ENCODE data around the gene ARL15. TPM values are rescaled to one million over a fixed set of nuclear protein-coding genes. Genes with fewer than 3 reads are reported as not detected.

The ARL15 gene
- total and polyA plus RNA-seq, 2 donors (not counting 3 experiments of a cell fraction or from before 2014, with no cell fraction given), result 11.9 to 24.4 TPM

DNA sequence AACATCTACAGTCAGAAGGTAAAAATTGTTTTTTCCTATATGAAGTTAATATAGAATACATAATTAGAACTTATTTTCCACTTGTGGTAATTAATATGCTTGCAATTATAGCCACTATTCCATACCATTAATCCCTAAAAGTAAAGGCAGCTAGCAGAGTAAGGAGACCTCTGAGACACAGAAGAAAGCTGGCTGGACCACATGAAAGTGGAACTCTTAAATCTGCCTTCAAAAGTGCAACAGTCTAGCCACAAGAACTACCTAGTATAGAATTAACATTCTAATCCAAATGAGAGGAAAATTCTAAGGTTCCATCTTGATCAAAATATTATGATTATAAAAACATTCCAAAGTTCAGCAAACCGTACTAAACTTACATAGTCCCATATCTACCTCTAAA, 37.6 kb downstream of the ARL15 start:
- Histone ChIP-seq H3K9ac (replicated peaks; ENCODE audit: extremely low read depth, insufficient read depth, low read length) (no peak overlapping the region), H3K9me3 (replicated peaks; ENCODE audit: control insufficient read depth, insufficient read depth, low read length) (no peaks in the 10 kb centered on the region), H3K4me2 (ENCODE audit: insufficient read depth, low read length) (no peak overlapping the region), H3K9me1 (replicated peaks; ENCODE audit: control insufficient read depth, extremely low read depth, insufficient read depth, low read length) (peaks cover 2% of the 10 kb centered on the region), H3K27me3 (ENCODE audit: control insufficient read depth in 2 of 2, insufficient read depth in 2 of 2, low read length in 2 of 2) (no peaks in the 10 kb centered on the region), H2AFZ (ENCODE audit: low read depth, low read length) (no peak overlapping the region), H3K79me2 (ENCODE audit: control insufficient read depth, insufficient read depth, low read length) (no peaks in the 10 kb centered on the region), H4K20me1 (replicated peaks; ENCODE audit: control insufficient read depth, extremely low read depth, insufficient read depth, low read length) (no peaks in the 10 kb centered on the region), H3K36me3 (ENCODE audit: control insufficient read depth in 2 of 2, extremely low read depth in 1 of 2, insufficient read depth in 2 of 2, low read length in 2 of 2) (no peaks in the 10 kb centered on the region), H3K4me1 (ENCODE audit: control insufficient read depth, extremely low read depth, insufficient read depth, low read length) (no peaks in the 10 kb centered on the region), H3K27ac (ENCODE audit: insufficient read depth, low read depth, low read length) (no peak overlapping the region), H3K4me3 (replicated peaks in 1 of 3; ENCODE audit: insufficient read depth in 1 of 3, low read depth in 1 of 3, low read length in 3 of 3) (no peak overlapping the region)
- intact Hi-C loops (cut with micrococcal nuclease), result no loop called here
- no peak for DNase-seq (ENCODE audit: low read depth, low spot score)
- no TSS peak for BruUV-seq (replicated peaks)
- ChIA-PET CTCF (no interaction called here), POLR2A (no interaction called here)
- TF ChIP-seq MYC (IDR thresholded peaks at IDR 0.05; ENCODE audit: low read depth, low read length), result no peak
- TF ChIP-seq EZH2 (IDR thresholded peaks at IDR 0.05; ENCODE audit: borderline replicate concordance, low read depth, low read length, severe bottlenecking), result no peak
- no peak for TF ChIP-seq GATA2 (IDR thresholded peaks at IDR 0.05; ENCODE audit: insufficient read depth, insufficient read length, low read depth, low read length)
- no peak for TF ChIP-seq FOS (IDR thresholded peaks at IDR 0.05; ENCODE audit: borderline replicate concordance, insufficient read depth, low read length)
- TF ChIP-seq JUN (IDR thresholded peaks at IDR 0.05; ENCODE audit: borderline replicate concordance, insufficient read depth, insufficient read length, low read depth), result no peak
- TF ChIP-seq, protein P1, sequence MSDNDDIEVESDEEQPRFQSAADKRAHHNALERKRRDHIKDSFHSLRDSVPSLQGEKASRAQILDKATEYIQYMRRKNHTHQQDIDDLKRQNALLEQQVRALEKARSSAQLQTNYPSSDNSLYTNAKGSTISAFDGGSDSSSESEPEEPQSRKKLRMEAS (IDR thresholded peaks at IDR 0.05; ENCODE audit: insufficient read depth, insufficient read length), result no peak
- no peak for TF ChIP-seq POLR2A (IDR thresholded peaks at IDR 0.05; ENCODE audit: low read depth, low read length)
- no peak for FAIRE-seq
- dilution Hi-C loops (cut with MboI; ENCODE audit: extremely low pct_ligation_motif_present, low sequenced_read_pairs), result no loop called here

DNA sequence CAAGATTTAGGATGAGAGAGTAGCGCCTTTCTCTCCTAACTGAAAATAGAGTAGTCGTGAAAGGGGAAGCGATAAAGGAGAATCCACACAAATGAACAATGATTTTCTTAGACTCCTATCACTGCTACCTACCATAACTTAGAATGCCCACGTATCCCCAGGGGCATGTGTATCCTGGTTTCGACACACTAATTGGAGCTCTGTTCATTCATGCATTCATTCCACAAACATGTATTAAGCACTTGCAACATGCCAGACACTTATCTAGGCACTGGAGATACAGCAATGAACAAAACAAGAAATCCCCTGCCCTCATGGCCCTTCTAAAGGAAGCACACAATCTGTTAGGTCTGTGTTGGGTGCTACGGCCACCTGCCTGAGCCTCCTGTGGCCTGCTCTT, 40.0 kb downstream of the ARL15 start:
- Histone ChIP-seq H3K4me3 (replicated peaks in 1 of 3; ENCODE audit: insufficient read depth in 1 of 3, low read depth in 1 of 3, low read length in 3 of 3) (no peak overlapping the region), H4K20me1 (replicated peaks; ENCODE audit: control insufficient read depth, extremely low read depth, insufficient read depth, low read length) (no peaks in the 10 kb centered on the region), H3K36me3 (ENCODE audit: control insufficient read depth in 2 of 2, extremely low read depth in 1 of 2, insufficient read depth in 2 of 2, low read length in 2 of 2) (no peaks in the 10 kb centered on the region), H3K79me2 (ENCODE audit: control insufficient read depth, insufficient read depth, low read length) (no peaks in the 10 kb centered on the region), H3K9ac (replicated peaks; ENCODE audit: extremely low read depth, insufficient read depth, low read length) (no peak overlapping the region), H3K4me2 (ENCODE audit: insufficient read depth, low read length) (no peak overlapping the region), H3K9me3 (replicated peaks; ENCODE audit: control insufficient read depth, insufficient read depth, low read length) (no peaks in the 10 kb centered on the region), H2AFZ (ENCODE audit: low read depth, low read length) (no peak overlapping the region), H3K27ac (ENCODE audit: insufficient read depth, low read depth, low read length) (no peak overlapping the region), H3K27me3 (ENCODE audit: control insufficient read depth in 2 of 2, insufficient read depth in 2 of 2, low read length in 2 of 2) (no peaks in the 10 kb centered on the region), H3K9me1 (replicated peaks; ENCODE audit: control insufficient read depth, extremely low read depth, insufficient read depth, low read length) (peaks cover 2% of the 10 kb centered on the region), H3K4me1 (ENCODE audit: control insufficient read depth, extremely low read depth, insufficient read depth, low read length) (no peaks in the 10 kb centered on the region)
- TF ChIP-seq POLR2AphosphoS5 (IDR thresholded peaks at IDR 0.05; ENCODE audit: insufficient read depth, low read depth, low read length) (no peak), EZH2 (IDR thresholded peaks at IDR 0.05; ENCODE audit: borderline replicate concordance, low read depth, low read length, severe bottlenecking) (no peak), GATA2 (IDR thresholded peaks at IDR 0.05; ENCODE audit: insufficient read depth, insufficient read length, low read depth, low read length) (no peak)
- TF ChIP-seq, protein P2, sequence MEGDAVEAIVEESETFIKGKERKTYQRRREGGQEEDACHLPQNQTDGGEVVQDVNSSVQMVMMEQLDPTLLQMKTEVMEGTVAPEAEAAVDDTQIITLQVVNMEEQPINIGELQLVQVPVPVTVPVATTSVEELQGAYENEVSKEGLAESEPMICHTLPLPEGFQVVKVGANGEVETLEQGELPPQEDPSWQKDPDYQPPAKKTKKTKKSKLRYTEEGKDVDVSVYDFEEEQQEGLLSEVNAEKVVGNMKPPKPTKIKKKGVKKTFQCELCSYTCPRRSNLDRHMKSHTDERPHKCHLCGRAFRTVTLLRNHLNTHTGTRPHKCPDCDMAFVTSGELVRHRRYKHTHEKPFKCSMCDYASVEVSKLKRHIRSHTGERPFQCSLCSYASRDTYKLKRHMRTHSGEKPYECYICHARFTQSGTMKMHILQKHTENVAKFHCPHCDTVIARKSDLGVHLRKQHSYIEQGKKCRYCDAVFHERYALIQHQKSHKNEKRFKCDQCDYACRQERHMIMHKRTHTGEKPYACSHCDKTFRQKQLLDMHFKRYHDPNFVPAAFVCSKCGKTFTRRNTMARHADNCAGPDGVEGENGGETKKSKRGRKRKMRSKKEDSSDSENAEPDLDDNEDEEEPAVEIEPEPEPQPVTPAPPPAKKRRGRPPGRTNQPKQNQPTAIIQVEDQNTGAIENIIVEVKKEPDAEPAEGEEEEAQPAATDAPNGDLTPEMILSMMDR (IDR thresholded peaks at IDR 0.05; ENCODE audit: extremely low read depth in 1 of 2, insufficient read depth in 1 of 2, low read depth in 1 of 2, low read length in 2 of 2), result no peak
- TF ChIP-seq, protein P1 (IDR thresholded peaks at IDR 0.05; ENCODE audit: insufficient read depth, insufficient read length), result no peak
- CTCF ChIA-PET, result no interaction called here
- FAIRE-seq (no peak), DNase-seq (ENCODE audit: low read depth, low spot score) (no peak)
- no TSS peak for BruUV-seq (replicated peaks)
- POLR2A ChIA-PET, result no interaction called here
- dilution Hi-C loops (cut with MboI; ENCODE audit: extremely low pct_ligation_motif_present, low sequenced_read_pairs) (no loop called here), intact Hi-C loops (cut with micrococcal nuclease) (no loop called here)

Measured in endothelial cell of umbilical vein (primary cell).